ENCODE results near the gene PIR.

DNA sequence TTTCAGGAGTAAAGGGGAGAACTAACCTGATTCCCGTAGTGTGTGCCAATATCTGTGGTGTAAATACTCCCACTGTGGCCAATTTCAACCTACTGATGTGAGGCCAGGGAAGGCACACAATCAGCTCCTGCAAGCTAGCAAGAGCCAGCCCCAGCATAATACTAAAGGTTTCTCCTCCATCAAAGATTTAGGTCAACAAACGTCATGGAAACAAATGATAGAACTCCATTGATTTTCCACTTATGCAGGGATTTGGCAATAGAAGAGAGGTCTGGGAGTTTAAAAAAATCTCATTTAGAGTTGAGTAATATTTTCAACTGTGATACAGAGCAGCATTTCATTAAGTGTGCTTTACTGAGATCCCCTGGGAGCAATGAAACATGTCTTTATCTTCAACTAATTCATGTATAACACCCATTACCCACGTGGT, 93.2 kb downstream of the PIR start:
- TF ChIP-seq, protein P1, sequence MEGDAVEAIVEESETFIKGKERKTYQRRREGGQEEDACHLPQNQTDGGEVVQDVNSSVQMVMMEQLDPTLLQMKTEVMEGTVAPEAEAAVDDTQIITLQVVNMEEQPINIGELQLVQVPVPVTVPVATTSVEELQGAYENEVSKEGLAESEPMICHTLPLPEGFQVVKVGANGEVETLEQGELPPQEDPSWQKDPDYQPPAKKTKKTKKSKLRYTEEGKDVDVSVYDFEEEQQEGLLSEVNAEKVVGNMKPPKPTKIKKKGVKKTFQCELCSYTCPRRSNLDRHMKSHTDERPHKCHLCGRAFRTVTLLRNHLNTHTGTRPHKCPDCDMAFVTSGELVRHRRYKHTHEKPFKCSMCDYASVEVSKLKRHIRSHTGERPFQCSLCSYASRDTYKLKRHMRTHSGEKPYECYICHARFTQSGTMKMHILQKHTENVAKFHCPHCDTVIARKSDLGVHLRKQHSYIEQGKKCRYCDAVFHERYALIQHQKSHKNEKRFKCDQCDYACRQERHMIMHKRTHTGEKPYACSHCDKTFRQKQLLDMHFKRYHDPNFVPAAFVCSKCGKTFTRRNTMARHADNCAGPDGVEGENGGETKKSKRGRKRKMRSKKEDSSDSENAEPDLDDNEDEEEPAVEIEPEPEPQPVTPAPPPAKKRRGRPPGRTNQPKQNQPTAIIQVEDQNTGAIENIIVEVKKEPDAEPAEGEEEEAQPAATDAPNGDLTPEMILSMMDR (IDR thresholded peaks at IDR 0.05): no peak
- no peak for TF ChIP-seq POLR2A (IDR thresholded peaks at IDR 0.05)
